ACC112 (cell line): ENCODE measurements around the gene UBL7.
"Not testable (repeated sequence)": the region's sequence is repeated elsewhere in the genome, so short reads cannot be mapped to it uniquely, and the experiment has no call there.

Source experiments
- H2AFZ ChIP-seq: fragments of 200-600 bp; sonication (generic); one replicate; pipeline ENCODE4 v1.6.0; 2017; ENCODE audit warnings: antibody characterized with exemption, low read length; ENCODE audit not compliant: unreplicated experiment
- H3K27ac ChIP-seq: fragments of 200-600 bp; sonication (generic); 2 replicates; pipeline ENCODE4 v1.5.1; 2014; ENCODE audit warnings: low read depth, mild to moderate bottlenecking, antibody characterized with exemption, low read length, moderate library complexity
- H3K27me3 ChIP-seq: fragments of 200-600 bp; sonication (generic); 2 replicates; pipeline ENCODE4 v1.6.1; 2014; ENCODE audit warnings: mild to moderate bottlenecking, antibody characterized with exemption, low read length, moderate library complexity, mixed read lengths; ENCODE audit not compliant: insufficient read depth
- H3K36me3 ChIP-seq: fragments of 200-600 bp; sonication (generic); 2 replicates; pipeline ENCODE4 v1.6.1; 2016; ENCODE audit warnings: mild to moderate bottlenecking, antibody characterized with exemption, low read length, moderate library complexity, mixed read lengths; ENCODE audit not compliant: insufficient read depth
- H3K4me1 ChIP-seq: fragments of 200-600 bp; sonication (generic); one replicate; pipeline ENCODE4 v1.6.1; 2016; ENCODE audit warnings: low read length, mixed read lengths; ENCODE audit not compliant: insufficient read depth, unreplicated experiment, control insufficient read depth
- H3K4me3 ChIP-seq: fragments of 200-600 bp; sonication (generic); 2 replicates; pipeline ENCODE4 v1.5.1; 2014; ENCODE audit warnings: mild to moderate bottlenecking, low read depth, low read length
- H3K79me2 ChIP-seq: fragments of 200-600 bp; sonication (generic); one replicate; pipeline ENCODE4 v1.6.0; 2016; ENCODE audit warnings: low read length; ENCODE audit not compliant: control insufficient read depth, unreplicated experiment, insufficient read depth

Gene UBL7

DNA sequence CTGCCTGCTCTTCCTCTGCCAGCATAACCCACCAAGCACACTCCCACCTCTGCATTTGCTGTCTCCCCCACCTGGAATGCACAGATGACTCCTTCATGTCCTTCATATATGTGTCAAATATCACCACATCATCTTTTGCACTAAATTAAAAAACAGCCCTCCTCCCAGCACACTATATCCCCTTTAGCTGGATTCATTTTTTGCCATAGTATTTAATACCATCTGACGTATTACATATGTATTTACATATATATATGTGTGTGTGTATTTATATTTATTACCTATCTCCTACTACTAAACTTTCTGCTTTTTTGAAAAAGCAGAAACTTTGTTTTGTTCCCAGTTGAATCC, 29.4 kb upstream of the UBL7 start:
- no peaks in the 10 kb centered on the region for H3K4me1 ChIP-seq
- H3K36me3 ChIP-seq, result no peaks in the 10 kb centered on the region
- no peaks in the 10 kb centered on the region for H3K79me2 ChIP-seq
- H3K27me3 ChIP-seq, result no peaks in the 10 kb centered on the region
- no peak overlapping the region for H2AFZ ChIP-seq
- H3K4me3 ChIP-seq, result no peak overlapping the region
- H3K27ac ChIP-seq, result no peak overlapping the region

DNA sequence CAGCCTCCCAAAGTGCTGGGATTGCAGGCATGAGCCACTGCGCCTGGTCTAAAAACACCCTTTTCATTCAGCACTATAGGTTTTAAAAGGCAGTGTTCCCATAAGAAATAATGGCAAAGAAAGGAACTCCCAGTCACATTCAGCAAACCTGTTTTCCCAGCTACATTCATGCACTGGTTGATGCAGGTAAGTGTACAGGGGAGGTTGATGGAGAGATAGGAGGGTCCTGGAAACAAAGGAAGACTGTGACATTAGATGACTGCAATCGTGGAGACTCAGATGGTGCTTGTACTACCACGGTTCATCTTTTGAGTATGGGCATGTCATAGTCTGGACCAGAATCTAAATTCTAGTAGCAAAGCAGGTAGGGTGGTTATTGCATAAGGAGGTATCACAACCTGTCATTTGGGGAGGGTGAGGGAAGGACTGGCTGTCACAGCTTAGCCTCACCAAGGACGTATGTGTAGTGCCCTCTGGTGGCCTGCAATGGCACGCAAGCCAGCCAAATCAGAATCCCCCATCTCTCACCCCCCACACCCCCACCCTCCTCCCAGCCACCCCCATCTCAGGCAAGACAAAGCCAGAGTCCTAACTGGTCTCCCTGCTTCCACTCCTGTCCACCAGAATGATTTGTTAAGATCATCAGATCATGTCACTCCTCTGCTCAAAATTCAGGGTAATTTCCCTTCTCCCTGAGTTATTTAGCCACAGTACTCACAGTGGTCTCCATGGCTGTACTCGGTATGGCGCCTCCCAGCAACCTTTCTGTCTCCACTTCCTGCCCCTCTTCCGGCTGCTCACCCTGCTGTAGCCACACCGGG, 28.8 kb upstream of the UBL7 start:
- H3K79me2 ChIP-seq, result no peaks in the 10 kb centered on the region
- H3K36me3 ChIP-seq, result no peaks in the 10 kb centered on the region
- H3K4me3 ChIP-seq, result no peak overlapping the region
- no peak overlapping the region for H3K27ac ChIP-seq
- no peaks in the 10 kb centered on the region for H3K27me3 ChIP-seq
- H2AFZ ChIP-seq, result no peak overlapping the region
- no peaks in the 10 kb centered on the region for H3K4me1 ChIP-seq

DNA sequence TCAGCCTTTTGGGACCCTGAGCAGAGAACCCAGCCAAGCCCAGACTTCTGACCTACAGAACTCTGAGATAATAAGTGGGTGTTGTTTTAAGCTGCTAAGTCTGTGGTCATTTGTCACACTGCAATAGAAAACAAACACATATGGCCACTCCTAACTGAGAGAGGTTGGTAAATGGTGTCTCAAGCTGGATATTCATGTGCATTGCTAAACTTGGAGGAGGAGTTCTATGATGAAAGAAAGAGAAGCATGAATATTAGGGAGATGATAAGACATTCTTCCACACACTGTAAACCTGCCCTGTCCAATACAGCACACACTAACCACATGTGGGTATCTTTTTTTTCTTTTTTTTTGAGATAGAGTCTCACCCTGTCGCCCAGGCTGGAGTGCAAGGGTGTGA, 27.8 kb upstream of the UBL7 start:
- Histone ChIP-seq H3K36me3 (no peaks in the 10 kb centered on the region), H2AFZ (no peak overlapping the region), H3K4me1 (no peaks in the 10 kb centered on the region)

DNA sequence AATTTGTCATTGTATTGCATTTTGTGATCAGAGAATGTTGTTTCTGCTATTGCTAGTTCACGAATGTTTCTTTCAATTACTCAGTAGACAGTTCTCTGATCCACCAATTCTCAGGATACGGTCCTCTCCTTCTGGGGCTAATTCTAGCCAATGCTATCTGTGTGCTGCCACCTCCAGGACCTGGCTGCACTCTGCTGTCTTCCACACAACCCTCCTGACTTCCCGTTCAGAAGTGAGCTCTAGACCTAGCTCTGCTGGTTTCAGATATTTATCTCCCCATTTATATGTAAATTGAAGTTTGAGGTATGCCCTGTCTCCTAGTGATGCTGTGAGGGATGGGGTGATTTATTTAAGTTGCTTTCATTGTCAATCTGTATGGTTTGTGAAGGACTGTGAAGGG, 21.7 kb upstream of the UBL7 start:
- Histone ChIP-seq H3K79me2 (no peaks in the 10 kb centered on the region), H3K27ac (no peak overlapping the region), H3K36me3 (no peaks in the 10 kb centered on the region)

More for the DNA sequence above, 27.8 kb upstream of the UBL7 start:
- Histone ChIP-seq H3K79me2 (no peaks in the 10 kb centered on the region), H3K4me3 (no peak overlapping the region), H3K27me3 (no peaks in the 10 kb centered on the region), H3K27ac (no peak overlapping the region)

DNA sequence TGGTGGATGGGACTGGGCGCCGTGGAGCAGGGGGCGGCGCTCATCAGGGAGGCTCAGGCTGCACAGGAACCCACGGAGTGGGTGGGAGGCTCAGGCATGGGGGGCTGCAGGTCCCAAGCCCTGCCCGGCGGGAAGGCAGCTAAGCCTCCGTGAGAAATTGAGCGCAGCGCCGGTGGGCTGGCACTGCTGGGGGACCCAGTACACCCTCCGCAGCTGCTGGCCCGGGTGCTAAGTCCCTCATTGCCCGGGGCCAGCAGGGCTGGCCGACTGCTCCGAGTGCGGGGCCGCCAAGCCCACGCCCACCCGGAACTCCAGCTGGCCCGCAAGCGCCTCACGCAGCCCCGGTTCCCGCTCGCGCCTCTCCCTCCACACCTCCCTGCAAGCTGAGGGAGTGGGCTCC, 19.4 kb upstream of the UBL7 start:
- H3K27ac ChIP-seq, H3K27me3 ChIP-seq: not testable (repeated sequence)

More for the DNA sequence above, 21.7 kb upstream of the UBL7 start:
- Histone ChIP-seq H2AFZ (no peak overlapping the region), H3K27me3 (no peaks in the 10 kb centered on the region), H3K4me1 (no peaks in the 10 kb centered on the region), H3K4me3 (no peak overlapping the region)

DNA sequence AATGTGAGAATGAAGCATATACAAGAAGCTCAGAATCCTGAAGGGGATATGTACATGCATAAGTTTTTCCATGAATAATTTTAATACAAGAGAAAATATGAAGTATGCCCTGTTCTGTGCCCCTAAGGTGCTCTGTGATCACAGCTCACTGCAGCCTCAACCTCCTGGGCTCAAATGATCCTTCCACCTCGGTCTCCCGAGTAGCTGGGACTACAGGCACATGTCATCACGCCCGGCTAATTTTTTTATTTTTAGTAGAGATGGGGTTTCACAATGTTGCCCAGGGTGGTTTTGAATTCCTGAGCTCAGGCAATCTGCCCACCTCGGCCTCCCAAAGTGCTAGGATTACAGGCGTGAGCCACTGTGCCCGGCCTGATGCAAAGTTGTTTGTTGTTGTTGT, 10.7 kb upstream of the UBL7 start:
- H3K4me1 ChIP-seq, H3K36me3 ChIP-seq, H3K27ac ChIP-seq, H2AFZ ChIP-seq, H3K27me3 ChIP-seq, H3K4me3 ChIP-seq, H3K79me2 ChIP-seq: not testable (repeated sequence)

More for the DNA sequence above, 19.4 kb upstream of the UBL7 start:
- not testable (repeated sequence) for H2AFZ ChIP-seq, H3K36me3 ChIP-seq, H3K4me1 ChIP-seq, H3K4me3 ChIP-seq, H3K79me2 ChIP-seq

DNA sequence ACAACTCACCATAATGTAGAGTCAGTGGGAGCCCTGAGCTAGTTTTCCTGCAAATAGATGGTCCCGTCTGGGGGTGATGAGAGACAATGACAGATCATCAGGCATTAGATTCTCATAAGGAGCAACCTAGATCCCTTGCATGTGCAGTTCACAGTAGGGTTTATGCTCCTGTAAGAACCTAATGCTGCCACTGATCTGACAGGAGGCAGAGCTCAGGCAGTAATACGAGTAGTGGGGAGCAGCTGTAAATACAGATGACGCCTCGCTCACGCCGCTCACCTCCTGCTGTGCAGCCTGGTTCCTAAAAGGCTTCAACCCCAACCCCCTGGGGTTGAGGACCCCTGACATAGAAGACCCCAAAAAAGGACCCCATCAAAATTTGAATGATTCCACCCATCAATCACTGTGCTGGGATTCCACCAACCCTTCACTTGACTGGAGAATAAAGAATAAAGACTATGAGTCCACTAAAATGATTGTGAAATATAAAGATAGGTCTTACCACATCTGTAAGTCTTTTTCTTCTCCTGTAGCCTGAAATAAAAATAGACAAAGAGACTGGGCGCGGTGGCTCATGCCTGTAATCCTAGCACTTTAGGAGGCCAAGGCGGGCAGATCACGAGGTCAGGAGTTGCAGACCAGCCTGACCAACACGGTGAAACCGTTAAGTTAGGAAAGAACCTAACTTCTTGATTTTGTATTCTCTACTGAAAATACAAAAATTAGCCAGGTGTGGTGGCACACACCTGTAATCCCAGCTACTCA, 9.9 kb upstream of the UBL7 start:
- H3K4me3 ChIP-seq, result no peak overlapping the region
- no peaks in the 10 kb centered on the region for H3K4me1 ChIP-seq
- no peak overlapping the region for H3K27ac ChIP-seq
- H3K27me3 ChIP-seq, result no peaks in the 10 kb centered on the region
- no peaks in the 10 kb centered on the region for H3K36me3 ChIP-seq
- H3K79me2 ChIP-seq, result no peaks in the 10 kb centered on the region
- no peak overlapping the region for H2AFZ ChIP-seq

DNA sequence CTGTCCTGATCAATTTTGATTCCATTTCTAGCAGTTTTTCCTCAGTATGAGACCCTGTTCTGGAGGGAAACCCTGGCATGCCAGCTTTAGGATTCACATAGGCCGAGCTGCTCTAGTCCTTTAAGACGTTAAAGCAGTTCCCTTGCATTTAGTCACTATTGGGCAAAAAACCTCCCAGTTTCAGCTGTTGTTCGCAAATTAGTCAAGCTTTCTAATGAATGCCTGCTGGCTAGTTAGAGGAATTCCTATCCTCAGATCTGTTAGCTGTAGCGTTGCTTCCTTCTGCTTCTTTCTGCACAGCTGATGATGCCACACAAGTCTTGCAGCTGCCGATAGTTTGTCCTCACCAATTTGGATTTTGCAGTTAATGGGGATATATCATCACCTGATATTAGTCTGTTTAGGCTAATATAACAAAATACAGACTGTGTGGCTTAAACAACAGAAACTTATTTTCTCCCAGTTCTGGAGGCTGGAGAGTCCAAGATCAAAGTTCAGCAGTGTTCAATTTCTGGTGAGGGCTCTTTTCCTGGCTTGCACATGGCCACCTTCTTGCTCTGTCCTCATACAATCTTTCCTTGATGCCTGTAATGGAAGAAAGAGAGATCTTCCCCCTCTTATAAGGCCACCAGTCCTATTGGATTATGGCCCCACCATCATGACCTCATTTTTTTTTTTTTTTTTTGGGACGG, 7.5 kb upstream of the UBL7 start:
- H3K27me3 ChIP-seq, result no peaks in the 10 kb centered on the region
- no peaks in the 10 kb centered on the region for H3K4me1 ChIP-seq
- peaks cover 2% of the 10 kb centered on the region; the same call in 1 of the 2 replicates for H3K36me3 ChIP-seq
- no peak overlapping the region for H3K4me3 ChIP-seq
- H2AFZ ChIP-seq, result no peak overlapping the region
- no peak overlapping the region for H3K27ac ChIP-seq
- peaks cover 2% of the 10 kb centered on the region for H3K79me2 ChIP-seq

DNA sequence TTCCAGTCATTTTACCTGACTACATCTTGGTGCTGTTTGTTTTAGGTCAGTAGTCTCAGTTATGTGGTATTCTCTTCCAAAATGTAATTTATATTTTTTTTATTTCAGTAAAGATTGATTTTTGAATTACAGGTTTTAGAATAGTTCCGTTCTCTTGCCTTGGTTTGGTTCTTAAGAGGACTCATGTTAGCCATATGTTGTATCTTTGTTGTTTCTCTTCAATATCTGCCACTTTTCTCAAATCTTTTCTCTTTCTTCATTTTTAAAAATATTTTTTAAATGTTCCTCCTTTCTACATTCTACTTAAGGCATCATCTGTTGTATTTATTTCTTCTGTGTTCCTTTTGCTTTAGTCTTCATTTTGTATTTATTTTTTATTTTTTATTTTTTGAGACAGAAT, 5.6 kb upstream of the UBL7 start:
- Histone ChIP-seq H3K27me3 (no peaks in the 10 kb centered on the region), H2AFZ (no peak overlapping the region), H3K4me3 (no peak overlapping the region), H3K36me3 (peaks cover 4% of the 10 kb centered on the region; the same call in 1 of the 2 replicates), H3K4me1 (peaks cover 7% of the 10 kb centered on the region), H3K27ac (no peak overlapping the region), H3K79me2 (peaks cover 16% of the 10 kb centered on the region)

DNA sequence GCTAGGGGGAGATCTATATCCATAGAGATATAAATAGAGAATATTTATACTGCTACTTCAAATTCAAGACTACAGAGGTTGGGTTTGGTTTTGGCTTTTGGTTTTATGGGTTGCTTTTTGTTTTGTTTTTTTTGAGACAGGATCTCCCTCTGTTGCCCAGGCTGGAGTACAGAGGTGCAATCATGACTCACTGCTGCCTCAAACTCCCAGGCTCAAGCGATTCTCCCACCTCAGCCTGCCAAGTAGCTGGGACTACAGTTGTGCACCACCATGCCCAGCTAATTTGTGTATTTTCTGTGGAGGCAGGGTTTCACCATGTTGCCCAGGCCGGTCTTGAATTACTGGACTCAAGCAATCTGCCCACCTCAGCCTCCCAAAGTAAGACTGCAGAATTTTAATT, 3.9 kb upstream of the UBL7 start:
- Histone ChIP-seq H3K79me2 (peaks cover 16% of the 10 kb centered on the region), H2AFZ (no peak overlapping the region), H3K4me1 (peaks cover 7% of the 10 kb centered on the region), H3K27me3 (no peaks in the 10 kb centered on the region), H3K4me3 (no peak overlapping the region), H3K36me3 (peaks cover 4% of the 10 kb centered on the region; the same call in 1 of the 2 replicates), H3K27ac (no peak overlapping the region)
